GM18505 (cell line): ENCODE results near the gene OSBPL10.

ENCODE experiments used
- ATAC-seq: cut with Tn5 transposase; IDR thresholded peaks from one replicate; pipeline ENCODE4 v1.9.1; 2021; ENCODE audit not compliant: unreplicated experiment
- POLR2A ChIP-seq: IDR thresholded peaks from 4 replicates; pipeline ENCODE4 v1.6.1; 2011; ENCODE audit warnings: borderline replicate concordance; ENCODE audit not compliant: insufficient read depth, insufficient read length; ENCODE audit errors: extremely low read depth

The OSBPL10 gene

DNA sequence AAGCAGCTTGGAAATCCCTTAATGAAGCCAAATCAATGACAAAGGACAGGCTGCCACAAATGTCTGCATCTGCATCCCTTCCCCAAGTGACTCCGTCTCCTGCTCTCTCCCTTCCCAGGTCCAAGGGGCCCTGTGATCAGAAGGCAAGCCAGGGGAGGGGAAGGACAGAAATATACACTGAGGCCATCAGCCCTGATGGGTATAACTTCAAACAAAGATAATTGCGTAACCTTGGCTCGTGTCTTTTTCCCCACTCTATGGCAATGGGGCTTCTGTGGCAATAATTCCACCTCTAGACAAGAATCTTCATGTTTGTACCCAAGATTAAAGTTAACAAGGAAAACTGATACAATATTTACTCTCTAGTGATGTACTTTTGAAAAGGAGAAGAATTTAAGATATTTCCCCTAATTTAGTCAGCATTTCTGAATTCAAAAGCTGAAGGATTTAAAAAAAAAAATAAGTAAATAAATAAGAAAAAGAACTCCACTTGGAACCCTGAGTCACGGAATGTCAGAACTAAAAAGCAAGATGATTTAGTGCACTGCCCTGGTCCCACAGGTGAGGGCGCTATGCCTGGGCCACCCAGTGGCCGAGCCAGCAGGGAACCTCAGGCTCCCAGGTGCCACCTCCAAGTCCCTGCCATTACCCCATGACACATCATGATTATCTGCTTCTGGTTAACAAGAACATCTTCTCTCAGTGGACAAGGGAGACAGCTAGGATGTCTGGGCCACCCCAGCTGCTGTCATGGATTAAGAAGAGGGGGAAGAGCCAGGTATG, 293.9 kb downstream of the OSBPL10 start:
- ATAC-seq = no peak
- TF ChIP-seq POLR2A = no peak

DNA sequence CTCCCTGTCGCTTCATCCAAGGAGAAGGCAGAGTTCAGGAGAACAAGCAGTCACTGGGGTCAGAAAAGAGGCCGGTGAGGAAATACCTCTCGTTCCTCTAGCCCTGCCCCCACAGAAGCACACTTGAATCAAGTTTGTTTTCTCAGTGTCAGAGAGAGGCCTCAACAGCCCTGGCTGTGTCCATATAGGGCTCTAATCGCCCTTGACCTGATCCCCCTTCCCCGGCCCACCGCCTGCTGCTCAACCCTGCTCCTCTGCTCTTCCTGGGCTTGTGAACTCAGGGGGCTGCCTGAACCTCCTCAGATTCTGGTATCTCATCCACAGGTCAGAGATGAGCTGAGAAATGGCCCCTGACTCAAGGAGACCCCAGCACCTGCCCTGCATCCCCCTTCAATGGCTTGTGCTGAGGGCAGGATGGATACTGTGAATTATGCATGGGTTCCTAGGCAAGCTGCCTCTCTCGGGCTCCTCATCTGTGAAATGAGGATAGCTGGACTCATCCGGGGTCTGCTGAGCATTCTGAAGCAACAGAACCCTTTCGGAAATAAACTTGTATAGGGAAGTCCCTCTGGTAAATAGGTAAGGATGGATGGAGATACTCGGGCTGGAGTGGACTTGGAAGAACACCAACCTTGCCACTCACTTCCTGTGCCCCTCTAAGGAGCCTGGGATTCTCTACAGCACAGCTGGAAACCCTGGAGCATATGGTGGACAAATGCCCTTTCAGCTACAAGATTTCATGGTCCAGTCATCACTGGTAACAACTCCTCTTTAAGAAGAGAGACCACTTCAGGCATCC, 300.8 kb downstream of the OSBPL10 start:
- TF ChIP-seq POLR2A = no peak
- ATAC-seq = no peak

DNA sequence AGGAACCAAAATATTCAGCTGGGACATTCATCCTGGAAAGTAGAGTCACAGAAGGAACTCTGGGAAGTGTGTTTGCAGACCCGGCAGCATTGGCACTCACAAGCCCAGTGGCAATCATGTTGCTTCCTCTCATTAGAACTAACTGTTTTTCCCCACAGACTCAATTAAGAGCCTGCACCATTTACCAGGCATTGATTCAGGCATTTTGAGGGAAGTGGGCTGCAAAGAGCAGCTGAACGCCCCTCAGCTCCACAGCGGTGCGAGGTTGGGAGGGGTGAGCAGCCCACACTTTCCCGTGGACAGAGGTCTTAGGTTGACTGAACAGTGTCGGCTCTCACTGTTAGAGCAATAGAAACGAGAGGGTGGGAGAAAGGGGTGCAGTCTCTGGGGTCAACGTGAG, 304.5 kb downstream of the OSBPL10 start:
- TF ChIP-seq POLR2A = no peak
- no peak for ATAC-seq

DNA sequence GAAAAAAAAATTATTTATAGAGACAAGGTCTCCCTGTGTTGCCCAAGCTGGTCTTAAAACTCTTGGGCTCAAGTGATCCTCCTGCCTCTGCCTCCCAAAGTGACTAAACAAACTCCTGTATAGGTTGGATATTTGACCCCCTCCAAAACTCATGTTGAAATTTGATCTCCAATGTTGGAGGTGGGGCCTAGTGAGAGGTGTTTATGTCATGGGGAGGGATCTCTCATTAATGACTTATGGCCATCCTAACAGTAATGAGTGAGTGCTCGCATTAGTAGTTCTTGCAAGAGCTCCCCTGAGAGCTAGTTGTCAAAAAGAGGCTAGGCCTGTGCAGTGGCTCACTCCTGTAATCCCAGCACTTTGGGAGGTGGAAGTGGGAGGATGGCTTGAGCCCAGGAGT, 307.1 kb downstream of the OSBPL10 start:
- TF ChIP-seq POLR2A = no peak

DNA sequence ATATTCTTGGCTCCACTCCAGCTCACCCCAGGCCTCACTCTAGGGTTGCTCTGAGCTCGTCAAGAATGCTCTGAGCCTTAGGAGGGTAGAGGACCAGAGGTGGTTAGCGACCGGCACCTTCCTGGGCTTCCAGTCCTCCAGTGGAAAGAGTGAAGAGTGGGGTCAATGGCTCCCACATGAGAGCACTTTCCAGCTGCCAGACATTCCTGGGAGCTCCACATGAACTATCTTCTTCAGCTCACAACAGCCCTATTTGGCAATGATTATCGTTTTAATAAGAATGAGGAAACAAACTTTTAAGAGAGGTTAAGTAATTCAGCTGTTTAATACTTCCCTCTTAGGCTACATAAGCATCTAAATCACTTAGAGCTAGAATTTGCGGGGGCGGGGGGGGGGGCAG, 309.1 kb downstream of the OSBPL10 start:
- no peak for ATAC-seq
- no peak for TF ChIP-seq POLR2A

More for the DNA sequence above, 307.1 kb downstream of the OSBPL10 start:
- ATAC-seq = no peak

DNA sequence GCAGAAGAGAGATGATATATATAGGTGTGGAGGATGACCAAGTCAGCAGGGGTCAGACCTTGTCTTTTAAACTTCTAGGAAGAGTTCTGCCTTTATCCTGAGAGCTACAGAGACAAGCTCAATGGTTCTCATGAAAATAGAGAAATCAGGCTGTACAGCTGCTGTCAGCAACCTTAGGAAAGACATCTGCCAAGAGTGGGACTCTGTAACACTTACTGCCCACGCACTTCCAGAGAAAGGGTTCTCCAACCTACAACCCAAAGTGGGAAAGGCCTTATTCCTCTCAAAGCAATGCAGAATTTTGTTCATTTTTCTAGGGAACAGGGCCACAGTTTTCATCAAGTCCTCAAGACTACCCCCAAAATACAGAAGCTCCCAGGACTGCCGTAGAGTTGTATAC, 309.6 kb downstream of the OSBPL10 start:
- no peak for TF ChIP-seq POLR2A
- ATAC-seq = no peak

DNA sequence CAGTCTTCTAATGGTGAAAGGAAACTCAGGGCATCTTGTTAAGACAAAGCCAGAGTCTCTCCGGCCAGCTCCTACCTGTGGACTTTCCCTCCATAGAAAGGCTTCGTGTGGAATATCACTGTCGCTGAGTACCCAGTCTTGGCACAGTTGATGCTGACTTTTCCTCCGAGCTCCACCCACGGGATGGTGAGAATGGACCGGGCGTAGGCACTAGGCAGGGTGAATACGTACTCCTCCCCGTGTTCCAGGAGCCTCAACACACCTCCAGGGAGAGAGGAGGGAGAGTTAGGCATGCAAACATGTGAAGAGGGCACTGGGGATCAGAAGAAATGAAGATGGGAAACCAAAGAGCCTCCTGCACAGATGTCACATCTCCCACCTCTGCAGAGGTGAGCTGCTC, 310.3 kb downstream of the OSBPL10 start:
- ATAC-seq = no peak
- no peak for TF ChIP-seq POLR2A

DNA sequence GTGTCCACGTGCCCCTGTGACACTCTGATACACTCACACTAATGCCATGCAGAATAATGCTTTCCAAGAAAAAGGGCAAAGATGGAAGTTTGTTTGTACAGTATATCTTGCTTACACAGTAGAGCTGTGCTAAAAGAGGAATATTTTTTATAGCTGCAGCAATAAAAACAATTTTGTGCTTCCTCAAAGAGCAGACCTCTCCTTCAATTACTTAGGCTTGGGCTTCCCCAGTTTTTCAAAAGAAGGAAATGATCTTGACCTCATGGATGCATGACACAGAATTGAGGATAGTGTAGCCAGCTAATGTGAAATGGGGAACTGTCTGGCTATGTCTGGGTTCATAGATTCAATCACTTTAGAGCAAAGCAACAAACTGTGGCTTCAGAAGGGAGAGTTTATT, 310.9 kb downstream of the OSBPL10 start:
- no peak for ATAC-seq
- no peak for TF ChIP-seq POLR2A

DNA sequence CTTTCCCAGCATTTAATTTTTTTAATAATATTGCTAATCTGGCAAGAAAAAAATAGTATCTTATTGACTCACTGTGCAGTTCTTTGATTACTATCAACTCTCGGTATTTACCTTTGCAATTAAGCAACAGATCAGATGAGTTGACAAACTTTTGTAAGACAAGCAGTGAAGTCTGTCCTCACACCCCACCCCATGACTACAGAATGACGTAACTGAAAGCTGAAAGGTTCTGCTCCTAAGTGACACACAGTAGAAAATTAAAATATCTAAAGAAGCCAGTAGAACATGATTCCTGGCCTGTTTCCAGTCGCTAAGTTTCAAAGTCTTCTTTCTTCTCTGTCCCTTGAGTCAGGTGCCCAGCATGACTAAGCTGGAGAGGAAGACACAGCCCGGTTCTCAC, 312.8 kb downstream of the OSBPL10 start:
- no peak for TF ChIP-seq POLR2A
- ATAC-seq = no peak

DNA sequence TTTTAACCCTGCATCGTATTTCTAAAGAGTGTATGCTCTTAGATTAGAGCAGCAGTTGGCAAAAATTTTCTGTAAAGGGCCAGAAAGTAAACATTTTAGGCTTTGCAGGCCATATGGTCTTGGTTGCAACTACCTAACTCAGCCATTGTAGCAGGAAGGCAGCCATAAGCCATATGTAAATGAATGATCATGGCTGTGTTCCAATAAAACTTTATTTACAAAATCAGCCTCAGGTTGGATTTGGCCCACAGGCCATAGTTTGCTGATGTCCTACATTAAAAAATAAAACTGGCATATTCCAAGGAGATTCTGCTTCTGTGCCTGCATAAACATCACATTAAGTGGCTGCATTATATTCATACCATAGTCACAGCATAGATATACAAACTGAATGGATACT, 313.5 kb downstream of the OSBPL10 start:
- ATAC-seq = no peak
- no peak for TF ChIP-seq POLR2A

DNA sequence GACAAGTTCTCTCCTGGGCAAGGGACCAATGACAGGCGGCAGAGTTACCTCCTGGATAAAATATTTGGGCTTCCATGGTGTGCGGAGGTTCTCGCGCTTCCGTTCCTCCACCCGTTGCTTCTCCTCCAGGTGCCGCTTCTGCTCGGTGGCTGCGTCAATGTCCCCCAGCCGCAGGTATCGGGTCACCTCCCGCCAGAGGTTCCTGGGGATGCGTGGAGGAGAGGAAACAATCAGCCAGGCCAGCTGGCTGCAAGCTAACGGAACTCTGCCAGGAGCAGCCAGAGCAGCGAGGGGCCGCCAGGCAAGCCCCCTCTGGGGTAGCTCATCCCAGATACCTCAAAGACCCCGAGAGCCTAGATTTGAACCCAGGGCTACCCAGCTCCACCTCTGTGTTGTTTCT, 317.0 kb downstream of the OSBPL10 start:
- no peak for TF ChIP-seq POLR2A
- ATAC-seq = no peak

DNA sequence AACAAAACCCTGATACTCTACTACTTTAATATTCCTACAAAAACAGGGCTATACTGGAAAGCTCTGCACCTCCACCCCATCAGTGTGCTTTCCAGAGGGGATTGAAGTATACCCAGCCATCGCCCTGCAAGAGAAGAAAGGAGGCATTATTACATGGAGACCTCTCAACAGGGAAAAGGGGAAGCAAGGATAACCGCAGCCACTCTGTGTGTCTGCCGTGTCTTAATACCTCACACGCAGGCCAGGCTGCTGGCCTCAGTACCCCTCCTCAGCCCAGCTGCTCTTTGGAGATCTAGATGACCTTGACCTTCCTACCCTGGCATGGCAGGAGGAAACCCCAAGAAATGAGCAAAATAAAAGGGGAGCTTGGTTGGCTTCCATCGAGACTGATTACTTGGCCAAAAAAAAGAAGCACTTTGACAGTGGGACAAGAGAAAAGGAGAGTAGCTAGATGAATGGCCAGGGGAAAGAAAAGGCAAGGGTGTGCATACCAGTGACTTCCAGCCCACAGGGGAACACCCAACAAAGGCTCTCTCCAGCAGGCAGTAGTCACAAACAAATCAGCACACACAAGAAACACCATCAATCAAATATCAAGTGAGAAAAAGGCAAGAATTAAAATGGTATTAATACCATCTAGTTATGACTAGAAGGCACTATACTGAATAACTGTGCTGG, 318.9 kb downstream of the OSBPL10 start:
- TF ChIP-seq POLR2A = no peak
- no peak for ATAC-seq

DNA sequence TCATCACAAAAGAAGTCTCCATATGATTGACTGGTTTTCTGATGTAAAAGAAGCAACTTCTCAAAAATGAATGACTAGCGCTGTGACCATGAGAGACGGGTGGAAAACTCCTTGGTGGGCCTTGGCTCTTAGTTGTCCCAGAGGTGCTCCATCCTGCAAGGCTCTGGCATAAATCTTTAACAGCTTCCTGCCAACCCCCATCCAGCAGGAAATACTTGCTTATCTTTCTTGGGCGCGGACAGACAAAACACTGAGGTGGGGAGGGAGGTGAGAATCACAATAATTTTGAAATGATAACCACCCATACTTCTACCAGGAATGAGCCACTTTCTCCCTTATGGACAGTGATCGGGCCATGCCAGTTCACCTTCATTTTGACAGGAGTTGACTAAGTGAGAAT, 319.8 kb downstream of the OSBPL10 start:
- ATAC-seq = no peak
- TF ChIP-seq POLR2A = no peak
